Lower leg skin (tissue), 4 donors: ENCODE results near the gene DUSP6. TPM values are rescaled to one million over a fixed set of nuclear protein-coding genes. Genes with fewer than 3 reads are reported as not detected.
A peak's percentile ranks its signal among the peaks of the same experiment; 100 is the strongest.

Experiments
- DNase-seq, 2 donors: peaks; one replicate each; pipeline ENCODE4 v3.0.0-alpha.2; 2019; ENCODE audit warnings: low spot score in 2 of 2
- H3K4me3 ChIP-seq: fragments of 200-600 bp; sonication (generic); 2 replicates; pipeline ENCODE4 v1.5.1; 2017; ENCODE audit warnings: mild to moderate bottlenecking, low read depth; ENCODE audit not compliant: poor library complexity, severe bottlenecking
- CTCF ChIP-seq, 3 donors: fragments of 450-650 bp; IDR thresholded peaks; one replicate each; pipeline ENCODE4 v1.5.1; 2016; ENCODE audit warnings: antibody characterized with exemption in 3 of 3, mild to moderate bottlenecking in 3 of 3, moderate library complexity in 2 of 3
- POLR2A ChIP-seq, 2 donors: fragments of 450-650 bp; IDR thresholded peaks; one replicate each; pipeline ENCODE4 v1.6.1; 2016 to 2017; ENCODE audit warnings: antibody characterized with exemption in 2 of 2, mild to moderate bottlenecking in 1 of 2, moderate library complexity in 1 of 2
- WGBS, 2 donors: methylation state at CpG; one replicate each; pipeline ENCODE4 v1.1.5; 2018; 5-methylcytosine and 5-hydroxymethylcytosine counted together
- intact Hi-C: fragments of 100-400 bp; cut with DNase I; formaldehyde crosslinking; loops from one replicate; pipeline ENCODE4 v1.15.0; 2023; ENCODE audit warnings: low total_unique reads
- total RNA-seq, 4 donors: library from RNA; depleted of rRNA; stranded (reverse); fragments of >200 nt; gene quantifications; one replicate each; pipeline ENCODE4 v1.1.0, GENCODE V29; 2016

DUSP6 gene
- total RNA-seq, 4 donors from 2014 or later: 29.6 to 57.5 (median 41.9) TPM

DNA sequence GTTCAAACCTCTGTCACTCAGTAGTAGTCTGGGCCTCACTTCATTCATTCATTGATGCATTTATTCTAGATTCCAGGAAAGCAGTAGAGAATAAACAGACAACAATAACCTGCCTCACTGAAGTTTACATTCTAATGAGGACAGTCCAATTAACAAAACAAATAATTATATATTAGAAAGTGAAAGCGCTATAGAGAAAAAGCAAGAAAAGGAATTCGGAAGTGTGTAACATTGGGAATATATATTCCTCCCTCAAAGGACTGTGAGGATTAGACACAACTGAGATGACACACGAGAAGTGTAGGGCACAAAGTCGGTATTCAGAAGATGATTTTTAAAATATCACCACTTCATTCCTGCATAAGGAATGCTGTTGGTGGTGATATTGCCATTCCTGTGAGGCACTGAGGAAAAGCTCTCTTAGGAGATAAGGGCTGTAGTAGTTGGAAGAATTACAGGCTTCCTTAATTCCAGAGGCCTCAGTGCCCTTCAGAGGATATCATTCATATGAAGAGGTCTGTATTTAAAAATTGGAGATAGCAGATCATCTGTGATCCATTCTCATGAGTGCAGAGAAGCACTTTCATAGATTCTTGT is 3.9 kb upstream of the DUSP6 start:
- WGBS, 2 donors: 84 to 85% methylated on average over 4 of the region's 4 CpGs
- no peak for DNase-seq
- no peak overlapping the region for H3K4me3 ChIP-seq
- intact Hi-C loops: no loop called here
- no peak for TF ChIP-seq POLR2A (IDR thresholded peaks at IDR 0.05)
- TF ChIP-seq CTCF (IDR thresholded peaks at IDR 0.05): no peak

- DNase-seq: no peak
- intact Hi-C loops: no loop called here
- WGBS, 2 donors: 64 to 65% methylated on average over 18 of the region's 18 CpGs
- H3K4me3 ChIP-seq: no peak overlapping the region
- TF ChIP-seq POLR2A (IDR thresholded peaks at IDR 0.05): no peak
Observed at GRCh38 chr12:89355243-89356068, 3.2 kb upstream of the DUSP6 start.

DNA sequence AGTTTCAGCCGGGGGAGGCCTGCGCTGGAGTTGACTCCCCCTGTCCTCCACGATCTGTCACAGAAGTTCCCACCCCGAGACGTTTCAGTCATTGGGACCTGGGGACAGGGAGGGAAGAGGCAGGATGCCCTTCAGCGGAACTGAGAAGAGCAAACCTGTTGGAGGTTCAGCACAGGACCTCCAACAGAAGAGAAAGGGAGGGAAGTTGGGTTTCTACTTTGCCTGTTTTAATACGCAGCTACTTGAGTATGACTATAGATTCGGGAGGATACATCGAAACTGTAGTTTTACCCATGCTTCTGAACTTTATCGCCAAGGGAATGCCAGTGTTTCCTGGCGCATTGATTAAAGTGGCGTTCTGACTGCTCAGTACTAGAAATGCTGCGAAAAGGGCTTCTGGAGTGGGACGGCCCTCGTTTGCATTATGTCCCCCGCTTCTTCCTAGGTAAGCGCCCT is 2.3 kb upstream of the DUSP6 start:
- 34 to 36% methylated on average over 17 of the region's 17 CpGs for WGBS, 2 donors
- DNase-seq: no peak
- TF ChIP-seq CTCF (IDR thresholded peaks at IDR 0.05): no peak
- TF ChIP-seq POLR2A (IDR thresholded peaks at IDR 0.05): no peak
- H3K4me3 ChIP-seq: peak overlapping the region; percentile 62
- intact Hi-C loops: loop anchor here (5.0 kb wide), 1 partner anchor 302 kb away; no protein-coding TSS in a partner anchor

DNA sequence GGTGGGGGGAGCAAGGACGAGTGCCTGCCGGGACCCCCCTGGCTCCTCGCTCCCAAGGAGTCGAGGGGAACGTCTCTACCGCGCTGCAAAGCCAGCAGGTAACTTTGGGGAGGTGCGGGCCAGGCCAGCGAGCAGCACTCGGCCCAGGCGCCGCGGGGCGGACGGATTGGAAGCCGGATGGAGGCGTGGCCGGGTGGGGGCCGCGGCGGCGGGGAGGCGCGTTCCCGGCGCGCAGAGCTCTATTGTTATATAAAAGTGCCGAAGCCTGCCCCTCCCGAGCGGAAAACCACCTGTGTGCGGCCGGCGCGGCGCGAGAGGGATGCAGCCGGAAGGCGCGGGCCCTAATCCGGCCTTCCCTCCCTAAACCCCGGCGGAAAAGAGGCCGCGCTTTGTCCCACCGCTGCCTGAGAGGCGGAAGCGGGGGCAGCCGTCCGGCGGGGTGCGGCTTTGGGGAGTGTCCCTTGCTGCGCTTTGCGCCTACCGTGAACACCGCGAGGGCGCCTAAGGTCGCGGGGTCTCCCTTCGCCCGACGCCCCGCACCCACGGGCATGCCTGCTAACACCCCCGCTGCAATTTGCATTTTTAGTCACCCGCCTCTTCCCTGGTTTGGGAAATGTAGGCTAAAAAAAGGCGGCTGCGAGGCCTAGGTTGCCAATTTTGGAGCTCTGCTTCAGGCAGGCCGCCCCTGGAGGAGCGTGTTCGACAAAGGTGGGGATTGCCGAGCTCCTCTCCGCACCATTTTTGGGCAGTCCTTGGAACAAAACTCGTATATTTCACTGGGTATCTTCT is 1.7 kb upstream of the DUSP6 start:
- TF ChIP-seq POLR2A (IDR thresholded peaks at IDR 0.05) (peak in 1 of 2 donors; percentile 37), CTCF (IDR thresholded peaks at IDR 0.05) (no peak)
- 0% methylated on average over 36 to 38 of the region's 74 CpGs for WGBS, 2 donors
- H3K4me3 ChIP-seq: peak overlapping the region; percentile 62
- DNase-seq: peak; percentile 59 to 95
- intact Hi-C loops: loop anchor here (5.0 kb wide), 1 partner anchor 302 kb away; no protein-coding TSS in a partner anchor

DNA sequence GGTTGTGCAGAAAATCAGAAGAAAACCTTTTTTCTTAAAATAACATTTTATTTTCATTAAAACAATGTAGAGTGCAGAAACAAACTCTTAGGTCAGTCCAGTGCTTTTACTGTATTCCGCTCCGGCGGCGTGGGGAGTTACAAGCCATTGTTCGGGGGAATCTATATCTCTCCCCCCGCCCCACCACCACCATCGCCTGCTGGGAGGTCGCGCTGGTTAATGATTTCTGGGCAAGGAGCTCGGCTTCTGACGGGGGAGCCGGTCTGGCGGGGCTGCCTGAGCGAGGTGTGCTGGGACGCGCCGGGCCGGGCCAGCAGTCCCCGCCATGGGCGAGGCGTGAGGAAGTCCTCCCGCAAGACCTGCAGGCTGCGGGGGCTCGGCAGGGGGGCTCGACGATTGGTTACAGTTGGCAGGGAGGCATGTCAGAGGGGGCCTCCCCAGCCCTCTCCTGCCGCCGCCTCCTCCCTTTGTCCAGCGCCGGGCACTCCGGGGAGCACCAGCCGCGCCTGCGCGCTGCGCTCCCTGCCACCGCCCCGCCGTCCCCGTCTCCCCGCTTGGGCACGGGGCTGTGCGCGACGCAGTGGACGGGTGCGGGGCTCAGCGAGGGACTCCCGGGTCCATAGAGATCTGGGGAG is 1.0 kb upstream of the DUSP6 start:
- TF ChIP-seq POLR2A (IDR thresholded peaks at IDR 0.05) (peak in 1 of 2 donors; percentile 37), CTCF (IDR thresholded peaks at IDR 0.05) (no peak)
- peak overlapping the region; percentile 62 for H3K4me3 ChIP-seq
- intact Hi-C loops: loop anchor here (5.0 kb wide), 1 partner anchor 301 kb away; no protein-coding TSS in a partner anchor
- 1 to 3% methylated on average over 9 to 28 of the region's 49 CpGs for WGBS, 2 donors
- DNase-seq: peak; percentile 42 to 94
